ENCODE data around the gene RPN2.

Gene RPN2

GRCh38 chr20:37188787-37189186 is 9.7 kb downstream of the RPN2 start:
- DNase-seq = no peak

- DNase-seq = peak in 1 of 5 experiments; percentile 36
Observed at GRCh38 chr20:37189416-37190016, 10.4 kb downstream of the RPN2 start.

GRCh38 chr20:37190354-37191112 is 11.4 kb downstream of the RPN2 start:
- no peak for DNase-seq

- peak; percentile 34 to 78 (median 48) for DNase-seq
Observed at GRCh38 chr20:37192137-37192854, 13.2 kb downstream of the RPN2 start.

- DNase-seq = no peak
Observed at GRCh38 chr20:37193226-37193625, 14.1 kb downstream of the RPN2 start.

- no peak for DNase-seq
Observed at GRCh38 chr20:37193821-37194220, 14.7 kb downstream of the RPN2 start.

- DNase-seq = peak in 1 of 5 experiments; percentile 73
Observed at GRCh38 chr20:37194621-37195417, 15.7 kb downstream of the RPN2 start.

GRCh38 chr20:37198932-37199660 is 20.0 kb downstream of the RPN2 start:
- no peak for DNase-seq

- no peak for DNase-seq
Observed at GRCh38 chr20:37200376-37200775, 21.2 kb downstream of the RPN2 start.

GRCh38 chr20:37200926-37201826 is 22.0 kb downstream of the RPN2 start:
- no peak for DNase-seq

GRCh38 chr20:37201827-37202162 is 22.7 kb downstream of the RPN2 start:
- no peak for DNase-seq

GRCh38 chr20:37202267-37202943 is 23.3 kb downstream of the RPN2 start:
- DNase-seq = peak in 1 of 5 experiments; percentile 18

- DNase-seq = no peak
Observed at GRCh38 chr20:37204056-37204455, 24.9 kb downstream of the RPN2 start.

- no peak for DNase-seq
Observed at GRCh38 chr20:37205130-37205529, 26.0 kb downstream of the RPN2 start.

GRCh38 chr20:37205794-37206193 is 26.7 kb downstream of the RPN2 start:
- DNase-seq = no peak

- no peak for DNase-seq
Observed at GRCh38 chr20:37207171-37207570, 28.0 kb downstream of the RPN2 start.

GRCh38 chr20:37209193-37209592 is 30.1 kb downstream of the RPN2 start:
- DNase-seq = no peak

GRCh38 chr20:37209661-37210314 is 30.7 kb downstream of the RPN2 start:
- DNase-seq = no peak

GRCh38 chr20:37218441-37218840 is 39.3 kb downstream of the RPN2 start:
- no peak for DNase-seq

GRCh38 chr20:37218976-37219375 is 39.8 kb downstream of the RPN2 start:
- DNase-seq = no peak

Data from T-helper 2 cell (primary cell).